EL (cell line): ENCODE measurements around the gene PCDHB14.
"Not testable (repeated sequence)": the region's sequence is repeated elsewhere in the genome, so short reads cannot be mapped to it uniquely, and the experiment has no call there.

Source experiments
- DNase-seq: peaks from one replicate; pipeline ENCODE4 v3.0.0-alpha.2; 2016

The PCDHB14 gene

DNA sequence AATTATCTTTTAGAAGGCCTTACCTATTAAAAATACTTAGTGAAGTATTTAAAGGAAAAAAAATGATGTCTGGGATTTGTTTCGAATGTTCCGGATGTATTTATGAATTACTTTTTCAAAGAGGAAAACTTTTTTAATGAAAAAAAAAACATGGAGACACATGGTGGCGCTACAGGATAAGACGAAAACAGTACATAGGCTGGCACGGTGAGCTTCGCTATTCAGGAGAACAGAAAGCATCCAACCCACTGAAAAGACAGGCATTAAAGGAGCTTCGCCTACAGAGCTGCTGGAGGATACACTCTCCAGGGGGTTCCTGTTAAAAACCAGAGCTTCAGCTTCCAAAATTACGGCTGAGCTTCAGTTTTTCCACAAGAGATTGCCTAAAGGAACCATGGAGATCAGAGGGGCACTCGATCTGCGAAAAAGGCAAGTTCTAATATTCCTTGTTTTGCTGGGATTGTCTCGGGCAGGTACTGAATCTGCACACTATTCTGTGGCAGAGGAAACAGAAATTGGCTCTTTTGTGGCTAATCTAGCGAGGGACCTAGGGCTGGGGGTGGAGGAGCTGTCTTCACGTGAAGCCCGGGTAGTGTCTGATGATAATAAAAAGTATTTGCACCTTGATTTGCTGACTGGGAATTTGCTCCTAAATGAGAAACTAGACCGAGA, at the start of gene PCDHB14:
Gene PCDHB14 (plus strand): TSS at position 232 of the 672 bp plus-strand sequence. CDS start 163 bp downstream, at position 395.
- DNase-seq = peak; percentile 60

- DNase-seq = not testable (repeated sequence)
These were observed 48.6 kb upstream of the PCDHB14 start for GRCh38 chr5:141174291-141175104.

DNA sequence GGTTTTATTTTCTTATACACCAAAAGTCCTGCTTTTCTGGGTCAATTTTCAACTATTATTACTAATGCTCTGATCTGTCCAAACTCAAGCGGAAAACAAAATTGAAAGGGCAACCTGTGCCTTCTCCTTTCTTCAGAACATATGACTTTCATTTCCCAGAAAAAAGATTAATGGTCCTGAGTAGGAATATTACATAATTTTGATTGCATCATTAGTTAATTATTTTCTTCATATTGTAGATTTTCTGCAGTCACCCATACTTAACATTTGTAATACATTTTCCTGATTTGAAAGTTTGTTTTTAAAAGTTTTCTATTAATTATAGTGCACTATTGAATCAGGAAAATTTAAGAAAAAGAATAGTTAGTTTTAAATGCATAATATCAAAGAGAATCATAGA, 47.2 kb upstream of the PCDHB14 start:
- DNase-seq = no peak

- DNase-seq = not testable (repeated sequence)
These were observed 45.5 kb upstream of the PCDHB14 start, which contains the start of gene PCDHB8 for GRCh38 chr5:141177577-141178191. Gene PCDHB8, plus strand, starts transcription at chr5:141177790. Its CDS starts 245 bp downstream, at chr5:141178035.

- not testable (repeated sequence) for DNase-seq
These were observed 43.8 kb upstream of the PCDHB14 start for GRCh38 chr5:141179371-141179770.

DNA sequence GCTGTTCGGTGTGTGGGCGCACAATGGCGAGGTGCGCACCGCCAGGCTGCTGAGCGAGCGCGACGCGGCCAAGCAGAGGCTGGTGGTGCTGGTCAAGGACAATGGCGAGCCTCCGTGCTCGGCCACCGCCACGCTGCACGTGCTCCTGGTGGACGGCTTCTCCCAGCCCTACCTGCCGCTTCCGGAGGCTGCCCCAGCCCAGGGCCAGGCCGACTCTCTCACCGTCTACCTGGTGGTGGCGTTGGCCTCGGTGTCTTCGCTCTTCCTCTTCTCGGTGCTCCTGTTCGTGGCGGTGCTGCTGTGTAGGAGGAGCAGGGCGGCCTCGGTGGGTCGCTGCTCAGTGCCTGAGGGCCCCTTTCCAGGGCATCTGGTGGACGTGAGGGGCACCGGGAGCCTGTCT, 43.3 kb upstream of the PCDHB14 start:
- DNase-seq = not testable (repeated sequence)

DNA sequence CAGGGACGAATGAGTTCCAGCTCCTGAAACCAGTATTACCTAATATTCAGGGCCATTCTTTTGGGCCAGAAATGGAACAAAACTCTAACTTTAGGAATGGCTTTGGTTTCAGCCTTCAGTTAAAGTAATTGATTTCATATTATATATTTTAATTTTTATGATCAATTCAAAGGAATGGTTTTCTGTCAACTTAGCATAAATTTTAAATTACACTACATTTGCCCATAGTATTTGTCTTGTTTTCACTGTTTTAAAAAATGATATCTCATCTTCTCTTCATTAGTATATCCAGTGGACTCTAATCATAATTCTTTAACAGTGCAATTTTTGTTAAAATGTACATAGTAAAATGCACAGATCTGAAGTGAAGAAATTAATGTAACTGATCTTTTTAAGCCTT, 42.8 kb upstream of the PCDHB14 start:
- DNase-seq = no peak

GRCh38 chr5:141182248-141182647, 40.9 kb upstream of the PCDHB14 start, which contains the start of gene PCDHB16:
Gene PCDHB16, plus strand, starts transcription at chr5:141182387. Its CDS starts 173 bp downstream, at chr5:141182560.
- peak; percentile 38 for DNase-seq

- not testable (repeated sequence) for DNase-seq
These were observed 38.9 kb upstream of the PCDHB14 start for GRCh38 chr5:141184117-141184855.

- peak; percentile 52 for DNase-seq
These were observed 36.1 kb upstream of the PCDHB14 start, which contains the start of gene PCDHB9 for GRCh38 chr5:141186897-141187512. Gene PCDHB9, plus strand, starts transcription at chr5:141187161. Its CDS starts 158 bp downstream, at chr5:141187319.

- DNase-seq = not testable (repeated sequence)
These were observed 34.5 kb upstream of the PCDHB14 start for GRCh38 chr5:141188682-141189081.

- DNase-seq = not testable (repeated sequence)
These were observed 34.0 kb upstream of the PCDHB14 start for GRCh38 chr5:141189131-141189530.

DNA sequence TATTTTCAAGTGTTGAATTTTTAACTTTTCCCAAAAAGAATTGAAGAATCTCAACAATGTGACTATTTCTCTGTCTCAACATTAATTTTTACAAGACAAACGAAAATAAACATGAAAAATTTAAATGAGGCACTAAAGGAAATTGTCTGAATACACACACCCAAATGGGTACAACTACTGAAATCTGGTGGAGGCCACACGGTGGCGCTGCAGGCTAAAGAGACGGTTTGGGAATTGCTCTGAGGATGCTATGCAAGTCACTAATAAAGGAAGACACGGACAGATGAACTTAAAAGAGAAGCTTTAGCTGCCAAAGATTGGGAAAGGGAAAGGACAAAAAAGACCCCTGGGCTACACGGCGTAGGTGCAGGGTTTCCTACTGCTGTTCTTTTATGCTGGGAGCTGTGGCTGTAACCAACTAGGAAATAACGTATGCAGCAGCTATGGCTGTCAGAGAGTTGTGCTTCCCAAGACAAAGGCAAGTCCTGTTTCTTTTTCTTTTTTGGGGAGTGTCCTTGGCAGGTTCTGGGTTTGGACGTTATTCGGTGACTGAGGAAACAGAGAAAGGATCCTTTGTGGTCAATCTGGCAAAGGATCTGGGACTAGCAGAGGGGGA, 30.9 kb upstream of the PCDHB14 start, which contains the start of gene PCDHB10:
Gene PCDHB10 (plus strand): TSS at position 244 of the 616 bp plus-strand sequence. CDS start 200 bp downstream, at position 444.
- DNase-seq = peak; percentile 38

DNA sequence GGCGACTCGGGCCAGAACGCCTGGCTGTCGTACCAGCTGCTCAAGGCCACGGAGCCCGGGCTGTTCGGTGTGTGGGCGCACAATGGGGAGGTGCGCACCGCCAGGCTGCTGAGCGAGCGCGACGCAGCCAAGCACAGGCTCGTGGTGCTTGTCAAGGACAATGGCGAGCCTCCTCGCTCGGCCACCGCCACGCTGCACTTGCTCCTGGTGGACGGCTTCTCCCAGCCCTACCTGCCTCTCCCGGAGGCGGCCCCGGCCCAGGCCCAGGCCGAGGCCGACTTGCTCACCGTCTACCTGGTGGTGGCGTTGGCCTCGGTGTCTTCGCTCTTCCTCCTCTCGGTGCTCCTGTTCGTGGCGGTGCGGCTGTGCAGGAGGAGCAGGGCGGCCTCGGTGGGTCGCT, 28.8 kb upstream of the PCDHB14 start:
- DNase-seq = not testable (repeated sequence)

GRCh38 chr5:141196363-141196762, 26.8 kb upstream of the PCDHB14 start:
- DNase-seq = no peak

GRCh38 chr5:141199359-141200235, 23.5 kb upstream of the PCDHB14 start, which contains the start of gene PCDHB11:
Gene PCDHB11, plus strand, starts transcription at chr5:141199627. Its CDS starts 148 bp downstream, at chr5:141199775.
- peak; percentile 3 for DNase-seq

- not testable (repeated sequence) for DNase-seq
These were observed 22.0 kb upstream of the PCDHB14 start for GRCh38 chr5:141201126-141201525.

GRCh38 chr5:141201646-141202045, 21.5 kb upstream of the PCDHB14 start:
- not testable (repeated sequence) for DNase-seq

DNA sequence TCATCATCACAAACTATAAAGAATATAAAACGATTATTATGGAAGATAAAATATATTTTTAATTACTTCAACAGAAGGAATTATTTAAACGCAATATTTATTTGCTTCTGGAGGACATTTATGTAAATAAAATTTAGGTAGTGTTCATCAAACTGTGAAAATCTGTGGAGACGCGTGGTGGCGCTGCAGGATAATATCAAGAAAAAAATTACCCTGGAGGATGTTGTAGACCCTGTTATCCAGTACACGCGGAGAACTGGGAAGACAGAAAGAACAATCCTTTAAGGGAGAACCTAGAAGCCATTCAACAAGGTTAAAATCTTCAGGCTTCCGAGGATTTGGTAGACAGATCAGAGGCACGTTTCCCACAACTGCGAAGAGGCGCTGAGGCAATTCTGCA, 14.7 kb upstream of the PCDHB14 start, which contains the start of gene PCDHB12:
Gene PCDHB12 (plus strand): TSS at position 242 of the 400 bp plus-strand sequence. CDS start 189 bp downstream, outside the sequence.
- DNase-seq = peak; percentile 21

- DNase-seq = not testable (repeated sequence)
These were observed 12.9 kb upstream of the PCDHB14 start for GRCh38 chr5:141210281-141210680.
